ENCODE measurements around the gene GALR3. TPM values are rescaled to one million over a fixed set of nuclear protein-coding genes. Genes with fewer than 3 reads are reported as not detected.

GALR3 gene
- polyA plus RNA-seq, 1 experiment = not detected

- no peak for DNase-seq (ENCODE audit: low read depth, low spot score)
- TF ChIP-seq, protein P1, sequence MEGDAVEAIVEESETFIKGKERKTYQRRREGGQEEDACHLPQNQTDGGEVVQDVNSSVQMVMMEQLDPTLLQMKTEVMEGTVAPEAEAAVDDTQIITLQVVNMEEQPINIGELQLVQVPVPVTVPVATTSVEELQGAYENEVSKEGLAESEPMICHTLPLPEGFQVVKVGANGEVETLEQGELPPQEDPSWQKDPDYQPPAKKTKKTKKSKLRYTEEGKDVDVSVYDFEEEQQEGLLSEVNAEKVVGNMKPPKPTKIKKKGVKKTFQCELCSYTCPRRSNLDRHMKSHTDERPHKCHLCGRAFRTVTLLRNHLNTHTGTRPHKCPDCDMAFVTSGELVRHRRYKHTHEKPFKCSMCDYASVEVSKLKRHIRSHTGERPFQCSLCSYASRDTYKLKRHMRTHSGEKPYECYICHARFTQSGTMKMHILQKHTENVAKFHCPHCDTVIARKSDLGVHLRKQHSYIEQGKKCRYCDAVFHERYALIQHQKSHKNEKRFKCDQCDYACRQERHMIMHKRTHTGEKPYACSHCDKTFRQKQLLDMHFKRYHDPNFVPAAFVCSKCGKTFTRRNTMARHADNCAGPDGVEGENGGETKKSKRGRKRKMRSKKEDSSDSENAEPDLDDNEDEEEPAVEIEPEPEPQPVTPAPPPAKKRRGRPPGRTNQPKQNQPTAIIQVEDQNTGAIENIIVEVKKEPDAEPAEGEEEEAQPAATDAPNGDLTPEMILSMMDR (IDR thresholded peaks at IDR 0.05; ENCODE audit: low read depth, low read length) = no peak
- POLR2A ChIA-PET = no interaction called here
- Histone ChIP-seq H3K9me3 (ENCODE audit: control insufficient read depth, insufficient read depth, low read length) (no peaks in the 10 kb centered on the region; the same call in 1 of the 2 replicates), H3K27ac (ENCODE audit: low read depth, low read length) (no peak overlapping the region), H3K27me3 (ENCODE audit: control insufficient read depth, insufficient read depth, low read length) (no peaks in the 10 kb centered on the region), H3K4me3 (ENCODE audit: low read depth, low read length) (no peak overlapping the region)
- CTCF ChIA-PET = interaction anchor here (0.9 to 1.4 kb wide), 3 partner anchors 13 to 37 kb away, joined by 3 to 11 read pairs (median 3); no protein-coding TSS in a partner anchor
Observed at GRCh38 chr22:37850801-37851200, 27.6 kb downstream of the GALR3 start.

DNA sequence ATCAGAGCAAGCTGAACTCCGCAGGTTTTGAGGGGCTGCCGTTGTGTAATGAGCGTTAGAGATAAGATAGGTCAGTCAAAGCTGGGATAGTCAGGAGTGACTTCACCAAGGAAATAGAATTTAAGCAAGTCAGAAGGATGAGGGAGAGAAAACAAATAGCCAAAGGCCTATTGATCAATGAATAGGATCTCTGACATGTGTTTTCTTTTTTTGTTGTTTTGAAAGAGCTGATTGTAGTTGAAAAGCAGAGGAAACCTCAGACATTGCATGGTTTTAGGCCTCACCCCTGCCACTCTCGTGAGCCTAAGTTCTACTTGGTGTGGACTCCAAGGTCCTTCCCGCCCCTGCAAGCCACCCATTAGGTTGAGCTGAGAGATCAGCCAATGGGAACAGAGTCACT is 29.2 kb downstream of the GALR3 start:
- H3K9me3 ChIP-seq (ENCODE audit: control insufficient read depth, insufficient read depth, low read length) = no peaks in the 10 kb centered on the region; the same call in 1 of the 2 replicates
- TF ChIP-seq, protein P1 (IDR thresholded peaks at IDR 0.05; ENCODE audit: low read depth, low read length) = no peak
- H3K27me3 ChIP-seq (ENCODE audit: control insufficient read depth, insufficient read depth, low read length) = no peaks in the 10 kb centered on the region
- no peak overlapping the region for H3K27ac ChIP-seq (ENCODE audit: low read depth, low read length)
- no peak for DNase-seq (ENCODE audit: low read depth, low spot score)
- POLR2A ChIA-PET = no interaction called here
- H3K4me3 ChIP-seq (ENCODE audit: low read depth, low read length) = no peak overlapping the region
- CTCF ChIA-PET = interaction anchor here (1.5 to 4.9 kb wide), 2 partner anchors 11 to 35 kb away, joined by 5 to 57 read pairs; no protein-coding TSS in a partner anchor

DNA sequence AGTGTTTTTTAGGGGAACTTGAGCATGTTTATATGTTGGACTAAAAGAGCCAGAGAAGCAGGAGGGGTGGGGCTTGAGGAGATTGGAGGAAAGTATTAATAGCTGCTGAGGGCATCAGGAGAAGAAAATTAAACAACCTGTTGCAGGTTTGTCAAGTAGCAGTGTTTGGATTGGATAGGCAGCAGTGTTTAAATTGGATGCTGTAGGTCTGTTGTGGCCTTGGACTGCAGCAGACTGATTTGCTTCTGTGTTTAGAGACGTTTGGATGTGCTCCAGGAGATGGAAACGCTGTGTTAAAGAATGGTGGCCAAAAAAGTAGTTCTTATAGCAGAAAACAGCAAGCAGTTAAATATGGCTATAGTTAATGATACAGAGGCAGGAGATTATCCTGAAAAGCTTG is 31.8 kb downstream of the GALR3 start:
- CTCF ChIA-PET = interaction anchor here (1.9 to 4.9 kb wide), 2 partner anchors 8 to 37 kb away, joined by 10 to 57 read pairs; no protein-coding TSS in a partner anchor
- Histone ChIP-seq H3K27ac (ENCODE audit: low read depth, low read length) (no peak overlapping the region), H3K4me3 (ENCODE audit: low read depth, low read length) (no peak overlapping the region), H3K27me3 (ENCODE audit: control insufficient read depth, insufficient read depth, low read length) (no peaks in the 10 kb centered on the region), H3K9me3 (ENCODE audit: control insufficient read depth, insufficient read depth, low read length) (no peaks in the 10 kb centered on the region)
- no peak for DNase-seq (ENCODE audit: low read depth, low spot score)
- TF ChIP-seq, protein P1 (IDR thresholded peaks at IDR 0.05; ENCODE audit: low read depth, low read length) = no peak
- POLR2A ChIA-PET = no interaction called here

- no peak for DNase-seq (ENCODE audit: low read depth, low spot score)
- CTCF ChIA-PET = interaction anchor here (1.9 to 4.9 kb wide), 2 partner anchors 8 to 38 kb away, joined by 10 to 57 read pairs; no protein-coding TSS in a partner anchor
- Histone ChIP-seq H3K27ac (ENCODE audit: low read depth, low read length) (no peak overlapping the region), H3K27me3 (ENCODE audit: control insufficient read depth, insufficient read depth, low read length) (no peaks in the 10 kb centered on the region), H3K9me3 (ENCODE audit: control insufficient read depth, insufficient read depth, low read length) (no peaks in the 10 kb centered on the region), H3K4me3 (ENCODE audit: low read depth, low read length) (no peak overlapping the region)
- TF ChIP-seq, protein P1 (IDR thresholded peaks at IDR 0.05; ENCODE audit: low read depth, low read length) = no peak
- POLR2A ChIA-PET = no interaction called here
Observed at GRCh38 chr22:37855462-37855861, 32.3 kb downstream of the GALR3 start.

DNA sequence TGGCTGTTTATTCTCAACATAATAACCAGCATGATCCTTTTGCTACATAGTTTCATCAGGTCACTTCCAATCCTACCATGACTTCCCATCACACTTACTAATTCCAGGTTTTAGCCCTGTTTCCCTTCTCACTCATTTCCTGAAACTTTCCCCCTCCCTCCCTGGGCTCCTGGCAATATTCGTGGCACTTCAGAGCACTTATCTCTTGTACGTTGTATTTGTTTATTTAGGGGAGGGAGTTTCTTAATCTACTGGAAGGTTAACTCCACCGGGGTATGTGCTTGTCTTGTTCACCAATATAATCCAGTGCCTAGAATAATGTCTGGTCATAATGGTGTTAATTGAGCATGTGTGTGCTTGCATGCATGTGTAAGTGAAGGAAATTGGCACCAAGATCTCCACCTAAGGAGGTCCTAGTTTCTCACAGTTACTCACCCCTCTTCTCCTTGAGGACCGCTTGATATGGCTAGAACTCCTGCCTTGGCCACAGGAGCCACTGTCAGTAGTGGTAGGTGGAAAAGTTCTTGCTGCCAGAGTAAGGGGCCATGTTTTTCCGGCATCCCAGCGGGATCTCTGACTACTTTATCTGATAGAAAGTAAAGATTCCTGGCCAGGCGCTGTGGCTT is 37.7 kb downstream of the GALR3 start:
- H3K4me3 ChIP-seq (ENCODE audit: low read depth, low read length) = no peak overlapping the region
- TF ChIP-seq, protein P1 (IDR thresholded peaks at IDR 0.05; ENCODE audit: low read depth, low read length) = no peak
- POLR2A ChIA-PET = interaction anchor here (1.0 kb wide), 1 partner anchor 42 kb away, joined by 3 read pairs; no protein-coding TSS in a partner anchor
- no peak for DNase-seq (ENCODE audit: low read depth, low spot score)
- H3K27ac ChIP-seq (ENCODE audit: low read depth, low read length) = no peak overlapping the region
- CTCF ChIA-PET = interaction anchor here (1.2 to 3.9 kb wide), 7 partner anchors 11 to 105 kb away, joined by 3 to 133 read pairs (median 11); partner anchors contain the start of gene EIF3L
- no peaks in the 10 kb centered on the region for H3K9me3 ChIP-seq (ENCODE audit: control insufficient read depth, insufficient read depth, low read length)
- no peaks in the 10 kb centered on the region for H3K27me3 ChIP-seq (ENCODE audit: control insufficient read depth, insufficient read depth, low read length)

Data from AG04450 (cell line).